Gastroesophageal sphincter (tissue), 4 donors: ENCODE measurements around the gene IRF2BPL. TPM values are rescaled to one million over a fixed set of nuclear protein-coding genes. Genes with fewer than 3 reads are reported as not detected.

Experiments
- ATAC-seq: fragments of 150-250 bp; one replicate; pipeline ENCODE4 v1.9.1; 2016; ENCODE audit warnings: mild to moderate bottlenecking, moderate library complexity
- H3K27ac ChIP-seq, 4 donors: fragments of 200-600 bp; sonication (generic) in 3 of 4; 1 replicate in 3 of 4; 2 replicates in 1 of 4; pipeline ENCODE4 v1.5.1; 2016 to 2019
- H3K27me3 ChIP-seq: fragments of 200-600 bp; sonication (generic); one replicate; pipeline ENCODE4 v1.5.1; 2019
- H3K36me3 ChIP-seq, 2 donors: fragments of 200-600 bp; sonication (generic); one replicate each; pipeline ENCODE4 v1.5.1; 2019; ENCODE audit warnings: control low read depth in 1 of 2
- H3K4me1 ChIP-seq, 3 donors: fragments of 200-600 bp; sonication (generic); 1 replicate in 2 of 3; 2 replicates in 1 of 3; pipeline ENCODE4 v1.5.1; 2016 to 2019; ENCODE audit warnings: control low read depth in 2 of 3
- H3K4me3 ChIP-seq, 2 donors: fragments of 200-600 bp; sonication (generic); one replicate each; pipeline ENCODE4 v1.5.1; 2019; ENCODE audit warnings: mild to moderate bottlenecking in 1 of 2, moderate library complexity in 1 of 2
- H3K9me3 ChIP-seq, 3 donors: fragments of 200-600 bp; sonication (generic); one replicate each; pipeline ENCODE4 v1.5.1; 2017 to 2019; ENCODE audit warnings: control low read depth in 2 of 3
- CTCF ChIP-seq, 4 experiments: fragments of 200-600 bp in 2 of 4; fragments of 450-650 bp in 2 of 4; sonication (generic) in 1 of 4; IDR thresholded peaks; one replicate each; pipeline ENCODE4 v1.5.1; 2017 to 2019; ENCODE audit warnings: antibody characterized with exemption in 4 of 4, mild to moderate bottlenecking in 2 of 4, moderate library complexity in 2 of 4
- EP300 ChIP-seq: sonication (generic); formaldehyde crosslinking; IDR thresholded peaks from one replicate; pipeline ENCODE4 v1.6.1; 2017; ENCODE audit warnings: antibody characterized with exemption, mild to moderate bottlenecking
- POLR2A ChIP-seq, 2 donors: fragments of 450-650 bp; IDR thresholded peaks; one replicate each; pipeline ENCODE4 v1.6.1; 2017; ENCODE audit warnings: antibody characterized with exemption in 2 of 2, mild to moderate bottlenecking in 2 of 2, moderate library complexity in 1 of 2
- POLR2AphosphoS5 ChIP-seq: sonication (generic); formaldehyde crosslinking; IDR thresholded peaks from one replicate; pipeline ENCODE4 v1.6.1; 2017; ENCODE audit warnings: antibody characterized with exemption
- WGBS, 2 donors: methylation state at CpG; one replicate each; pipeline ENCODE4 v1.1.5; 2018; ENCODE audit warnings: low coverage in 1 of 2; 5-methylcytosine and 5-hydroxymethylcytosine counted together
- total RNA-seq, 4 donors: library from RNA; depleted of rRNA; stranded (reverse); fragments of >200 nt; gene quantifications; one replicate each; pipeline ENCODE4 v1.1.0, GENCODE V29; 2016

IRF2BPL gene
- total RNA-seq, 4 donors from 2014 or later: 53.7 to 75.6 (median 59.9) TPM

- WGBS, 2 donors: 1 to 2% methylated on average over 12 to 17 of the region's 37 CpGs
- Histone ChIP-seq H3K4me1 (peaks cover 28 to 98% (median 61%) of the 10 kb centered on the region in 3 donors), H3K9me3 (no peaks in the 10 kb centered on the region), H3K27ac (peak overlapping the region; percentile 95 to 100 (median 100)), H3K36me3 (no peaks in the 10 kb centered on the region), H3K4me3 (peak overlapping the region; percentile 64 to 66), H3K27me3 (no peaks in the 10 kb centered on the region)
- ATAC-seq: peak; percentile 60
- TF ChIP-seq POLR2A (IDR thresholded peaks at IDR 0.05): peak; percentile 35 to 36
- TF ChIP-seq EP300: no peak
- peak; percentile 88 for TF ChIP-seq POLR2AphosphoS5
- TF ChIP-seq CTCF (IDR thresholded peaks at IDR 0.05): peak in 1 of 4 experiments; percentile 26
Measured at GRCh38 chr14:77033622-77034589, 5.4 kb upstream of the IRF2BPL start.

- 0 to 1% methylated on average over 7 to 23 of the region's 50 CpGs for WGBS, 2 donors
- Histone ChIP-seq H3K36me3 (no peaks in the 10 kb centered on the region), H3K9me3 (no peaks in the 10 kb centered on the region), H3K27ac (peak overlapping the region; percentile 95 to 100 (median 100)), H3K4me3 (peak overlapping the region; percentile 64 to 66), H3K27me3 (no peaks in the 10 kb centered on the region), H3K4me1 (peaks cover 22 to 90% (median 52%) of the 10 kb centered on the region in 3 donors)
- peak; percentile 75 for ATAC-seq
- peak; percentile 98 for TF ChIP-seq POLR2AphosphoS5
- peak in 3 of 4 experiments; percentile 24 to 52 (median 31) for TF ChIP-seq CTCF (IDR thresholded peaks at IDR 0.05)
- TF ChIP-seq POLR2A (IDR thresholded peaks at IDR 0.05): peak; percentile 66 to 68
- TF ChIP-seq EP300: no peak
Measured at GRCh38 chr14:77032844-77033621, 4.5 kb upstream of the IRF2BPL start.

DNA sequence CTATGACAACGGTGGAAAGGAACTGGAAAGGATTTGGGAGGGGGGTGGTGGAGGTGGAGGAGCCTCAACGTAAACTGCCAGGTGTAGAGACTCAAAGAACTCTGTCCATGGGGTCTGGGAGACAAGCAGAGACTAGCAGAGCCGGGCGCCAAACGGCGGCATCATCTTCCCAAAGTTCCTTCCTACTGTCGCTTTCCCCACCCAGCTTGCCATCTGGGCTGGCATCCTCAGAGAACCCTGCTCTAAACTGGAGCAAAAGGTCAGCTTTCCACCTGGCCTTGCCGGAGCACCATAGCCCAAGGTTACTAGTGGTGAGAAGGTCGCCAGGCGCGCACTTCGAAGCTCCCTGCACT, 4.0 kb upstream of the IRF2BPL start:
- Histone ChIP-seq H3K27ac (peak overlapping the region; percentile 95 to 100 (median 100)), H3K27me3 (no peaks in the 10 kb centered on the region), H3K36me3 (no peaks in the 10 kb centered on the region), H3K4me3 (peak overlapping the region; percentile 9 to 66), H3K9me3 (no peaks in the 10 kb centered on the region), H3K4me1 (peaks cover 21 to 84% (median 46%) of the 10 kb centered on the region in 3 donors)
- no peak for ATAC-seq
- 21% methylated on average over 7 of the region's 12 CpGs; no CpG with 5 or more reads in 1 of the 2 donors for WGBS, 2 donors
- no peak for TF ChIP-seq CTCF (IDR thresholded peaks at IDR 0.05)
- no peak for TF ChIP-seq EP300
- no peak for TF ChIP-seq POLR2A (IDR thresholded peaks at IDR 0.05)
- TF ChIP-seq POLR2AphosphoS5: no peak

GRCh38 chr14:77031759-77032490, 3.4 kb upstream of the IRF2BPL start:
- peak overlapping the region in 1 of 2 donors; percentile 66 for H3K4me3 ChIP-seq
- peaks cover 21 to 79% (median 41%) of the 10 kb centered on the region in 3 donors for H3K4me1 ChIP-seq
- peak; percentile 13 for ATAC-seq
- no peak for TF ChIP-seq CTCF (IDR thresholded peaks at IDR 0.05)
- peak; percentile 16 to 26 for TF ChIP-seq POLR2A (IDR thresholded peaks at IDR 0.05)
- peak; percentile 94 for TF ChIP-seq POLR2AphosphoS5
- no peaks in the 10 kb centered on the region for H3K27me3 ChIP-seq
- H3K36me3 ChIP-seq: no peaks in the 10 kb centered on the region
- H3K9me3 ChIP-seq: no peaks in the 10 kb centered on the region
- 15 to 16% methylated on average over 3 to 7 of the region's 8 CpGs for WGBS, 2 donors
- H3K27ac ChIP-seq: peak overlapping the region; percentile 95 to 100 (median 100)
